GM18867 (cell line): ENCODE data around the gene PAGE2.
"Not testable (repeated sequence)": the region's sequence is repeated elsewhere in the genome, so short reads cannot be mapped to it uniquely, and the experiment has no call there.

Experiments
- ATAC-seq: cut with Tn5 transposase; IDR thresholded peaks from one replicate; pipeline ENCODE4 v1.9.1; 2021; ENCODE audit warnings: mild to moderate bottlenecking, moderate library complexity; ENCODE audit not compliant: unreplicated experiment

PAGE2 gene

GRCh38 chrX:55088795-55089489, at the start of gene PAGE2:
Gene PAGE2, plus strand, starts transcription at chrX:55089018. Its CDS starts 1,003 bp downstream, at chrX:55090021.
- no peak for ATAC-seq

GRCh38 chrX:55039471-55039870, 49.3 kb upstream of the PAGE2 start:
- ATAC-seq: no peak

- ATAC-seq: no peak
Observed at GRCh38 chrX:55041514-55041913, 47.3 kb upstream of the PAGE2 start.

- ATAC-seq: not testable (repeated sequence)
Observed at GRCh38 chrX:55050599-55050998, 38.2 kb upstream of the PAGE2 start.

- ATAC-seq: no peak
Observed at GRCh38 chrX:55056820-55057674, 31.8 kb upstream of the PAGE2 start.

GRCh38 chrX:55057675-55058249, 31.1 kb upstream of the PAGE2 start:
- ATAC-seq: peak; percentile 89

- ATAC-seq: not testable (repeated sequence)
Observed at GRCh38 chrX:55067180-55067579, 21.6 kb upstream of the PAGE2 start.

GRCh38 chrX:55072286-55072685, 16.5 kb upstream of the PAGE2 start:
- ATAC-seq: no peak

GRCh38 chrX:55074851-55075467, 13.9 kb upstream of the PAGE2 start, which contains the start of gene PAGE2B:
Gene PAGE2B, plus strand, starts transcription at chrX:55075030. Its CDS starts 1,012 bp downstream, at chrX:55076042.
- ATAC-seq: no peak

- ATAC-seq: no peak
Observed at GRCh38 chrX:55098691-55099090, 9.9 kb downstream of the PAGE2 start.

- no peak for ATAC-seq
Observed at GRCh38 chrX:55099162-55099561, 10.3 kb downstream of the PAGE2 start.

GRCh38 chrX:55102754-55103153, 13.9 kb downstream of the PAGE2 start:
- ATAC-seq: no peak

- ATAC-seq: no peak
Observed at GRCh38 chrX:55107262-55107661, 18.4 kb downstream of the PAGE2 start.

- ATAC-seq: no peak
Observed at GRCh38 chrX:55107911-55108310, 19.1 kb downstream of the PAGE2 start.

- ATAC-seq: no peak
Observed at GRCh38 chrX:55109306-55109705, 20.5 kb downstream of the PAGE2 start.

- ATAC-seq: no peak
Observed at GRCh38 chrX:55111578-55112254, 22.9 kb downstream of the PAGE2 start.

GRCh38 chrX:55116589-55116988, 27.8 kb downstream of the PAGE2 start:
- ATAC-seq: not testable (repeated sequence)

- no peak for ATAC-seq
Observed at GRCh38 chrX:55118574-55118973, 29.8 kb downstream of the PAGE2 start.

GRCh38 chrX:55119271-55119670, 30.5 kb downstream of the PAGE2 start:
- no peak for ATAC-seq

GRCh38 chrX:55119712-55120111, 30.9 kb downstream of the PAGE2 start:
- ATAC-seq: no peak
